HEK293T (cell line): ENCODE measurements around the gene B4GALT7.

Source experiments
- ARNT ChIP-seq: fragments of 450-650 bp; IDR thresholded peaks from 2 replicates; pipeline ENCODE4 v1.6.1; 2017; ENCODE audit warnings: mild to moderate bottlenecking
- L3MBTL2 ChIP-seq: fragments of 450-650 bp; conservative IDR thresholded peaks from 2 replicates; pipeline ENCODE4 v1.6.1; 2016; ENCODE audit warnings: mild to moderate bottlenecking
- LEF1 ChIP-seq: fragments of 450-650 bp; IDR thresholded peaks from 2 replicates; pipeline ENCODE4 v1.6.1; 2017; ENCODE audit warnings: mild to moderate bottlenecking, borderline replicate concordance
- PKNOX1 ChIP-seq: fragments of 450-650 bp; IDR thresholded peaks from 2 replicates; pipeline ENCODE4 v1.6.1; 2016
- ZNF384 ChIP-seq: fragments of 450-650 bp; IDR thresholded peaks from 2 replicates; pipeline ENCODE4 v1.6.1; 2016

DNA sequence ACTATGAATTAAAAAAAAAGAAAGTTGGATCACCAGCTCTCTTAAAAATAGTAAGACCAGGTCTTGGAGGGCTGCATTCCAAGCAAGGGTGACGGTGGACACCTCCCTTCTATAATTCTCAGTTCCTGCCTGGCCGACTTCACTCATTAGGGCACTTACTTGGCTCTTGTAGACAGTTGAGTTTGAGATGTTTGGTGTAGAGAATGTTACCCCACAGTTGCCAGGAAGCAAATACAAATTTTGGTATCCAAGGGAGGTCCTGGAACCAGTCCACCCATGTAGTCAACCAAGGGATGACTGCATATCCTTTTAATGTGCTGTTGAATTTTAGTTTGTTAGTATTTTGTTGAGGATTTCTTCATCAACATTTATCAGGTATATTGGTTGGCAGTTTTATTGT, 20.6 kb downstream of the B4GALT7 start:
- TF ChIP-seq LEF1 (no peak), ZNF384 (no peak), ARNT (no peak), L3MBTL2 (no peak), PKNOX1 (no peak)
